Parathyroid adenoma (tissue), 2 donors: ENCODE data around the gene SLC50A1.

Experiments
- H2AFZ ChIP-seq: fragments of 300-600 bp; sonication (generic); one replicate; pipeline ENCODE4 v1.7.0; 2017; ENCODE audit warnings: antibody characterized with exemption, mild to moderate bottlenecking
- H3K27ac ChIP-seq: fragments of 300-600 bp; sonication (generic); one replicate; pipeline ENCODE4 v1.7.0; 2017
- H3K27me3 ChIP-seq: fragments of 300-600 bp; sonication (generic); one replicate; pipeline ENCODE4 v1.7.0; 2017; ENCODE audit warnings: low read length; ENCODE audit not compliant: control insufficient read depth, insufficient read depth
- H3K36me3 ChIP-seq: fragments of 300-600 bp; sonication (generic); one replicate; pipeline ENCODE4 v1.7.0; 2017; ENCODE audit warnings: low read length; ENCODE audit not compliant: control insufficient read depth, insufficient read depth
- H3K4me1 ChIP-seq: fragments of 300-600 bp; sonication (generic); one replicate; pipeline ENCODE4 v1.7.0; 2017; ENCODE audit warnings: control low read depth
- H3K4me2 ChIP-seq: fragments of 300-600 bp; sonication (generic); one replicate; pipeline ENCODE4 v1.7.0; 2017; ENCODE audit warnings: low read length
- H3K4me3 ChIP-seq: fragments of 300-600 bp; sonication (generic); one replicate; pipeline ENCODE4 v1.7.0; 2017; ENCODE audit warnings: low read depth, low read length
- H3K79me2 ChIP-seq: fragments of 300-600 bp; sonication (generic); one replicate; pipeline ENCODE4 v1.7.0; 2017; ENCODE audit warnings: control low read depth
- H3K9ac ChIP-seq: fragments of 300-600 bp; sonication (generic); one replicate; pipeline ENCODE4 v1.7.0; 2017; ENCODE audit warnings: mild to moderate bottlenecking
- H3K9me3 ChIP-seq: fragments of 300-600 bp; sonication (generic); one replicate; pipeline ENCODE4 v1.7.0; 2017; ENCODE audit warnings: low read length; ENCODE audit not compliant: control insufficient read depth
- TF ChIP-seq, protein P1 (sequence below): fragments of 300-600 bp; sonication (generic); IDR thresholded peaks from one replicate; pipeline ENCODE4 v1.7.0; 2017; ENCODE audit warnings: antibody characterized with exemption, mild to moderate bottlenecking
- donor health status: primary hyperparathyroidism.

SLC50A1 gene

DNA sequence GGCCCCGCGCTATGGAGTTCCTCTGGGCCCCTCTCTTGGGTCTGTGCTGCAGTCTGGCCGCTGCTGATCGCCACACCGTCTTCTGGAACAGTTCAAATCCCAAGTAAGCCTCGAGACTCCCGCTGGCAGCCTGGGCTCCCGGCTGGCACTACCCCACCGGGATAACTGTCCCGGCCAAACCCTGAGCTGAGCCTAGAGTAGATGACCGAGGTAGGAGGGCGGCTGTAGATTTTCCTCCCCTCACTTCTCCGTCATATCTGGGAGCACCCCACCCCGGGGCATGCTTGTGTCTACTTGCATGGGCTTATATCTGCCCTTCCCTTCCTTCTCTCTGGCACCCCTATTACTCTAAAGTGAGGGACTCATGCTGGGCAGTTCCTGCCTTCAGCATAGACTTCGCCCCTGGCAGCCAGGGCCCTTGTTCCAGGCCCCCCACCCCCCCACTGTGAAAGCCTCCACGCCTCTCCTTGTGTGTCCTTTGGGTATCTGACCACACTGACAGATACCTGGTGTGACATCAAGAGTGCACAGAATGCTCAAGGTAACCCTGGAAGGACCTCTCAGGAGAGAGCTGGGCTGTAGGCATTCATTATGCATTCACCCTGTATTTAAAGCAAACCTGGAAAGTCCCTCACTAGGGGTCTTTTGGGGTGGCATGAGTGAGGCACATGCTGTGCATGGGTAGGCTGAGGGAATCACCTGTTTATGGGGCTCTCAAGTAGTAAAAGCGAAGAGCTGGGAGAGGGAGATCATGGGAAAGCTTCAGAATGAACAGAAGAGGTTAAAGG lies 7.5 kb upstream of the SLC50A1 start:
- peak overlapping the region; percentile 28 for H3K9ac ChIP-seq
- H3K27ac ChIP-seq: peak overlapping the region; percentile 72
- no peaks in the 10 kb centered on the region for H3K9me3 ChIP-seq
- no peaks in the 10 kb centered on the region for H3K36me3 ChIP-seq
- no peaks in the 10 kb centered on the region for H3K27me3 ChIP-seq
- H3K4me2 ChIP-seq: peak overlapping the region; percentile 57
- H3K4me1 ChIP-seq: peaks cover 2% of the 10 kb centered on the region
- peak overlapping the region; percentile 75 for H3K4me3 ChIP-seq
- peak overlapping the region; percentile 68 for H2AFZ ChIP-seq
- no peaks in the 10 kb centered on the region for H3K79me2 ChIP-seq
- TF ChIP-seq, protein P1, sequence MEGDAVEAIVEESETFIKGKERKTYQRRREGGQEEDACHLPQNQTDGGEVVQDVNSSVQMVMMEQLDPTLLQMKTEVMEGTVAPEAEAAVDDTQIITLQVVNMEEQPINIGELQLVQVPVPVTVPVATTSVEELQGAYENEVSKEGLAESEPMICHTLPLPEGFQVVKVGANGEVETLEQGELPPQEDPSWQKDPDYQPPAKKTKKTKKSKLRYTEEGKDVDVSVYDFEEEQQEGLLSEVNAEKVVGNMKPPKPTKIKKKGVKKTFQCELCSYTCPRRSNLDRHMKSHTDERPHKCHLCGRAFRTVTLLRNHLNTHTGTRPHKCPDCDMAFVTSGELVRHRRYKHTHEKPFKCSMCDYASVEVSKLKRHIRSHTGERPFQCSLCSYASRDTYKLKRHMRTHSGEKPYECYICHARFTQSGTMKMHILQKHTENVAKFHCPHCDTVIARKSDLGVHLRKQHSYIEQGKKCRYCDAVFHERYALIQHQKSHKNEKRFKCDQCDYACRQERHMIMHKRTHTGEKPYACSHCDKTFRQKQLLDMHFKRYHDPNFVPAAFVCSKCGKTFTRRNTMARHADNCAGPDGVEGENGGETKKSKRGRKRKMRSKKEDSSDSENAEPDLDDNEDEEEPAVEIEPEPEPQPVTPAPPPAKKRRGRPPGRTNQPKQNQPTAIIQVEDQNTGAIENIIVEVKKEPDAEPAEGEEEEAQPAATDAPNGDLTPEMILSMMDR: no peak

DNA sequence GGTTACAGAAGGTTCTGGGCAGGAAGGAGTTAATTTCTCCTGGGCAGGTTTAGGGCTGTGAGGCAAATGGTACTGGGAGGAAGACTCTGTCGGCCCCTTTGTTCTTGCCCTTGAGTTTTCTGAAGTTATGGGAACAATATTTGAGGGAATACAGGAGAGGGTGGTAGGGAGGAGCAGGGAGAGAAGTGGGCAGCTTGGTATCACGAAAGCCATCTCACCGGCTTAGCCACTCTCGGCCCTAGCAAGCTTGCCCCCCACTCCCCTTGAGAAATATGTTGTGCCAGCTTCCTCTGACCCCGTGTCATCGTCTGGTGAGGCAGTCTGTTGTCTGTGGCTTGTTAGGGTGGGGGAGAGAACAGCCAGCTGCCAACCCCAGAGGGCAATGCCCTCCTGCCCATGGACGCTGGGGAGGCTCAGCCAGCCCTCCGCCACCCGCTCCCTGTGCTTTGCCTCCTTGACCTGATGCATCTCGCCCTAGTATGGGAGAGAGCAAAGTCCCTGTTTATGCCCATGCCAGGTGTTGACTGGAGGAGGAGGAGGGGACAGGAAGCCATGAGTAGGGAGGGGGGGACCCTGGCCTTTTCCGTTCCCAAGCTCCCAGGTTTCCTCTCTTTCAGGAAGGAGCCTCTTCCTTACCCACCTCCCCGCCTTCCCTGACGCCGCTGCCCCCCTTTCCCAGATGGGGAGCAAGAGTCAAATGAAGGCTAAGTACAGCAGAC lies 6.7 kb upstream of the SLC50A1 start:
- Histone ChIP-seq H3K4me2 (peak overlapping the region; percentile 57), H3K9me3 (no peaks in the 10 kb centered on the region), H3K4me1 (peaks cover 2% of the 10 kb centered on the region), H2AFZ (peak overlapping the region; percentile 64), H3K27me3 (no peaks in the 10 kb centered on the region), H3K27ac (peak overlapping the region; percentile 72), H3K9ac (no peak overlapping the region), H3K79me2 (no peaks in the 10 kb centered on the region), H3K4me3 (peak overlapping the region; percentile 75), H3K36me3 (no peaks in the 10 kb centered on the region)
- TF ChIP-seq, protein P1: no peak

DNA sequence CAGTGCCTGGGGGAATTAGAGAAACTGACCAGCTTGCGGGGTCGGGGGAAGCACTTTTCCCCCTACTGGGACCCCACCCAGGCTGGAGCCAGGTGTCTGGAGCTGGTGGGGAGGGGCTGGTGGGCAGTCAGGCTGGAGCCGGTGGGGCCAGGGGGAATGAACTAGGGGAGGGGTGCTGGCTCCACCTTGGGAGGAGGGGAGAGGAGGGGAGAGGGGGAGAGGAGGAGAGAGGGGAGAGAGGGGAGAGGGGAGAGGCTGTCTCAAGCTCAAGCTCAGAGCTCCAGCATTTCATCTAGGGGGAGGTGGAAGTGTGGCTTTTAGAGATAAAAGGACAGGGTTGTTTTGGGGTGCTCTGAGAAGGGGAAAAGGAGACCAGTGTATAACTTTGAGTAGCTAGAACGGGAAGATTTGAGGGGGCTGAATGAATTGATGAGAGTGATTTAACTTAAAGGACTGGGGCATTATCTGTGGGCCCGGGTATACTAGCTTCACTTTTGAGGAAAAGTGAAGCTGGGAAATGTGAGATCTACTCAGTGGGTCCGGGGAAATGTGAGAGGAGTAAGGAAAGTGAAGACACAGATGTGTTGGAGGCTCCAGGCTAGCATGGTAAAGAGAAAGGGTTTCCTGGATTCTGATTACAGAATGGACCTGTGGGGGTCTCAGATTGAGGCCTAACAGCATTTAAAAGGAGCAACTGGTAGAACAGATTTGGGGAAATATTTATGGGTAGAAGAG lies 5.2 kb upstream of the SLC50A1 start:
- TF ChIP-seq, protein P1: no peak
- Histone ChIP-seq H3K4me2 (peak overlapping the region; percentile 57), H3K79me2 (no peaks in the 10 kb centered on the region), H3K4me1 (peaks cover 2% of the 10 kb centered on the region), H3K9me3 (no peaks in the 10 kb centered on the region), H3K36me3 (no peaks in the 10 kb centered on the region), H2AFZ (no peak overlapping the region), H3K4me3 (peak overlapping the region; percentile 75), H3K27ac (peak overlapping the region; percentile 72), H3K9ac (no peak overlapping the region), H3K27me3 (no peaks in the 10 kb centered on the region)

DNA sequence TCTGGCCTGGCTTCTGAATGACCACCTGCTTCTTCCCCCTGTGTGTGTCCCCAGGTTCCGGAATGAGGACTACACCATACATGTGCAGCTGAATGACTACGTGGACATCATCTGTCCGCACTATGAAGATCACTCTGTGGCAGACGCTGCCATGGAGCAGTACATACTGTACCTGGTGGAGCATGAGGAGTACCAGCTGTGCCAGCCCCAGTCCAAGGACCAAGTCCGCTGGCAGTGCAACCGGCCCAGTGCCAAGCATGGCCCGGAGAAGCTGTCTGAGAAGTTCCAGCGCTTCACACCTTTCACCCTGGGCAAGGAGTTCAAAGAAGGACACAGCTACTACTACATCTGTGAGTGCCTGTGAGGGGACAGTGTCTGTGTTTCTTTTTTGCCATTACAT lies 4.4 kb upstream of the SLC50A1 start:
- Histone ChIP-seq H3K4me2 (peak overlapping the region; percentile 20), H3K4me3 (peak overlapping the region; percentile 75), H2AFZ (no peak overlapping the region), H3K9me3 (no peaks in the 10 kb centered on the region), H3K4me1 (peaks cover 2% of the 10 kb centered on the region), H3K36me3 (no peaks in the 10 kb centered on the region), H3K79me2 (no peaks in the 10 kb centered on the region), H3K27me3 (no peaks in the 10 kb centered on the region), H3K9ac (no peak overlapping the region), H3K27ac (no peak overlapping the region)
- TF ChIP-seq, protein P1: no peak
